GM23248 (cell line): ENCODE measurements around the gene MRS2.

Source experiments
- EZH2 ChIP-seq: fragments of 200-600 bp; sonication (generic); IDR thresholded peaks from 2 replicates; pipeline ENCODE4 v1.6.1; 2018; ENCODE audit warnings: antibody characterized with exemption, mild to moderate bottlenecking; ENCODE audit not compliant: insufficient read depth, poor library complexity, severe bottlenecking
- EZH2phosphoT487 ChIP-seq: fragments of 200-600 bp; sonication (generic); IDR thresholded peaks from 2 replicates; pipeline ENCODE4 v1.6.1; 2018; ENCODE audit warnings: antibody characterized with exemption, moderate library complexity, mild to moderate bottlenecking, low read depth; ENCODE audit not compliant: insufficient read depth

GRCh38 chr6:24394061-24394779 is 8.5 kb upstream of the MRS2 start:
- TF ChIP-seq EZH2 (no peak), EZH2phosphoT487 (no peak)
